Measurements from ENCODE around the gene FAM216B. TPM values are rescaled to one million over a fixed set of nuclear protein-coding genes. Genes with fewer than 3 reads are reported as not detected.

Gene FAM216B
- not detected for total RNA-seq

DNA sequence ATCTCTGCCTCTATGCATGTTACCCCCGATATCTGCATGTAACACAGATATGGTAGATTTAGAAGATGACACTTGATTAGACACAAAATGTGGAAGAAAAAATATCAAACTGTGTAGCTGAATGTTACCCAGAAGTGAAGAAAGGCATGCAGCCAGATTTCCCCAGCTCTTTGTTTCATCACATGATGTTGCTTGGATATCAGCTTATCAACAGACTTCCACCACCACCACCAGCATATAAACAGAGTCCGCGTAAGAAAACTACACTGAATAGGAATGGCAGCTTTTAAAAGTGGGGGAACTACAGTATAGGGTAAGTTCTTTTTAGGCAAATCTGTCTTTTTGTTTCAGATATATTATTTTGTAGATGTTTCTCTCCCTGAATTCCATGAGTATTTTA, at the start of gene FAM216B:
FAM216B (plus strand) TSS at position 233 of the 400 bp plus-strand sequence. CDS start 2,484 bp downstream, outside the sequence.
- Histone ChIP-seq H3K4me1 (no peaks in the 10 kb centered on the region), H3K27ac (no peak within 1 kb of the TSS), H3K27me3 (no peaks in the 10 kb centered on the region), H3K4me3 (no peak within 1 kb of the TSS), H3K9me3 (no peaks in the 10 kb centered on the region), H3K36me3 (no peaks in the 10 kb centered on the region)
- TF ChIP-seq CTCF (IDR thresholded peaks at IDR 0.05), result no peak
- DNase-seq (ENCODE audit: low spot score in 2 of 2), result no peak
- intact Hi-C loops (cut with DNase I), result no loop called here

DNA sequence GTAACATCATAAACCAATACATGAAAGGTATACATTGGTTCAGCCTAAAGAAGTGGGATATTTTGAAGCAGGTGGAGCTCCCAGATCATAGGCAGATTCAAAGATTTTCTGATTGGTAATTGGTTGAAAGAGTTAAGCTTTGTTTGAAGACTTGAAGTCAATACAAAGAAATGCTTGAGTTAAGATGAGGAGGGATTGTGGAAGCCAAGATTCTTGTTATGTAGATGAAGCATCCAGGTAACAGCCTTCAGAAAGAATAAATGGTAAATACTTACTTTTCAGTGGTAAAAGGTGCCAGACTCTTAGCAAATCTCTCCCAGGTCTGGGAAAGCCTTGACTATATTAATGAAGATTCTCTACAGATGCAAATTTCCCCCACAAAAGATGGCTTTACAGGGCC, 49.3 kb upstream of the FAM216B start:
- no peak overlapping the region for H3K27ac ChIP-seq
- no peak for DNase-seq (ENCODE audit: low spot score in 2 of 2)

GRCh38 chr13:42733046-42733445, 48.3 kb upstream of the FAM216B start:
- Histone ChIP-seq H3K27me3 (no peaks in the 10 kb centered on the region), H3K27ac (no peak overlapping the region), H3K4me1 (no peaks in the 10 kb centered on the region), H3K4me3 (no peak overlapping the region), H3K36me3 (no peaks in the 10 kb centered on the region), H3K9me3 (no peaks in the 10 kb centered on the region)
- intact Hi-C loops (cut with DNase I), result no loop called here
- no peak for DNase-seq (ENCODE audit: low spot score in 2 of 2)
- no peak for TF ChIP-seq CTCF (IDR thresholded peaks at IDR 0.05)

More for the DNA sequence above, 49.3 kb upstream of the FAM216B start:
- no peaks in the 10 kb centered on the region for H3K27me3 ChIP-seq
- no peaks in the 10 kb centered on the region for H3K36me3 ChIP-seq
- intact Hi-C loops (cut with DNase I), result no loop called here
- no peak overlapping the region for H3K4me3 ChIP-seq
- no peaks in the 10 kb centered on the region for H3K9me3 ChIP-seq
- no peak for TF ChIP-seq CTCF (IDR thresholded peaks at IDR 0.05)
- H3K4me1 ChIP-seq, result no peaks in the 10 kb centered on the region

GRCh38 chr13:42735010-42735409, 46.4 kb upstream of the FAM216B start:
- Histone ChIP-seq H3K9me3 (no peaks in the 10 kb centered on the region), H3K4me3 (no peak overlapping the region), H3K27me3 (no peaks in the 10 kb centered on the region), H3K36me3 (no peaks in the 10 kb centered on the region), H3K4me1 (no peaks in the 10 kb centered on the region), H3K27ac (no peak overlapping the region)
- intact Hi-C loops (cut with DNase I), result no loop called here
- DNase-seq (ENCODE audit: low spot score in 2 of 2), result no peak
- TF ChIP-seq CTCF (IDR thresholded peaks at IDR 0.05), result no peak

- no peak overlapping the region for H3K4me3 ChIP-seq
- no peaks in the 10 kb centered on the region for H3K4me1 ChIP-seq
- intact Hi-C loops (cut with DNase I), result no loop called here
- no peak for TF ChIP-seq CTCF (IDR thresholded peaks at IDR 0.05)
- no peaks in the 10 kb centered on the region for H3K27me3 ChIP-seq
- H3K27ac ChIP-seq, result no peak overlapping the region
- no peaks in the 10 kb centered on the region for H3K36me3 ChIP-seq
- no peaks in the 10 kb centered on the region for H3K9me3 ChIP-seq
- DNase-seq (ENCODE audit: low spot score in 2 of 2), result no peak
Measured at GRCh38 chr13:42740753-42741152, 40.6 kb upstream of the FAM216B start.

DNA sequence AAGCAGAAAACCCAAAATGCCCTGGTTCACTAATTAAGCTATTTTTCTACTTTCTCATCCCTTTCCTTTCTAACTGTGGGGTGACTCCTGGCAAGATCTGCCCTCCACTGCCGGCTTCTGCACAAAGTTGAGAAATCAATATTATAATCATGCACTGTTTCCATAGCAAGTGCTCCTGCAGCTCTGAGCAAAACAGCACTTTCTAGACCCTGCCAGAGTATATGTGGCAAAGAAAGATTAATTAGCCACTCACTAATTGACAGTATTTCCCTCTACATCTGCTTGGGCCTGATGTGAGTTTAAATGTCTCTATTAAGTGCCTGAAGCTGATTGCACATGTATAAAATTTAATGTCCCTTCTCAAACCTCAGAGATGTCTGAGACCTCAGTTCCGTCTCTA, 39.5 kb upstream of the FAM216B start:
- H3K36me3 ChIP-seq, result no peaks in the 10 kb centered on the region
- TF ChIP-seq CTCF (IDR thresholded peaks at IDR 0.05), result no peak
- DNase-seq (ENCODE audit: low spot score in 2 of 2), result no peak
- no peak overlapping the region for H3K4me3 ChIP-seq
- no peaks in the 10 kb centered on the region for H3K27me3 ChIP-seq
- no peak overlapping the region for H3K27ac ChIP-seq
- no peaks in the 10 kb centered on the region for H3K4me1 ChIP-seq
- no peaks in the 10 kb centered on the region for H3K9me3 ChIP-seq
- intact Hi-C loops (cut with DNase I), result no loop called here
